AG04450 (cell line): ENCODE data around the gene DNAH6. TPM values are rescaled to one million over a fixed set of nuclear protein-coding genes. Genes with fewer than 3 reads are reported as not detected.

Experiments used
- CTCF ChIA-PET: fragments of 300-600, 350-600 bp; formaldehyde crosslinking; extraction: SDS; loops from one replicate; lab custom pipeline; 2022; ENCODE audit warnings: antibody characterized with exemption, inconsistent platforms; lab: Charles Lee
- POLR2A ChIA-PET: fragments of 350-600 bp; formaldehyde crosslinking; extraction: SDS; loops from one replicate; lab custom pipeline; 2021; ENCODE audit warnings: antibody characterized with exemption, inconsistent platforms; lab: Yijun Ruan, JAX
- DNase-seq: peaks from one replicate; pipeline ENCODE4 v3.0.0-alpha.2; 2011; ENCODE audit warnings: low read depth, low spot score
- H3K27ac ChIP-seq: one replicate; pipeline ENCODE4 v1.5.1; 2012; ENCODE audit warnings: low read depth, low read length, control low read depth
- H3K27me3 ChIP-seq: one replicate; pipeline ENCODE4 v1.6.0; 2012; ENCODE audit warnings: low read length; ENCODE audit not compliant: control insufficient read depth, insufficient read depth
- H3K4me3 ChIP-seq: 2 replicates; pipeline ENCODE4 v1.5.1; 2011; ENCODE audit warnings: mild to moderate bottlenecking, low read depth, low read length, control low read depth
- H3K9me3 ChIP-seq: 2 replicates; pipeline ENCODE4 v1.5.1; 2012; ENCODE audit warnings: low read length; ENCODE audit not compliant: control insufficient read depth, insufficient read depth
- CTCF ChIP-seq: IDR thresholded peaks from 2 replicates; pipeline ENCODE4 v1.5.1; 2011; ENCODE audit warnings: low read depth, low read length, control low read depth, inconsistent platforms
- polyA plus RNA-seq: library from polyadenylated mRNA; depleted of rRNA; stranded (reverse); fragments of >200 nt; gene quantifications from 2 replicates; pipeline ENCODE4 v1.2.3, GENCODE V29; 2011

DNAH6 gene
- polyA plus RNA-seq, 1 experiment: 0.02 TPM

DNA sequence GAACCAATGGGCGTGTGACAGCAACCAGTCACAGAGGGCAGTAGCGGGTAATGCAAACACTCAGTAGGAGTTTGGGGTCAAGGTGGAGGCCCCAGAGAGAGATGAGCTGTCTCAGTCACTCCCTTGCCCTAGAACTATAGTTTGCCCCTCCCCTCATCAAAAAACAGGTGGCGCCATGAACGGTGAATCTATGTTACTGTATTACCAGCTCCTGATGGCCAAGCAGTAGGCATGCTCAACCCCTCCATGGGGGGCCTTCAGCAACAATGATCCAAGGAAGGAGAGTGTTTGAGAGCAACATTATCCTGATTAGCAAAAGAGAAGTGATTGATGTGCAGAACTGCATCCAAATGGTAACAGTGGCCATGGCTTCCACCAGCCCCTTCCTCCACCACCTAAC, 334.2 kb downstream of the DNAH6 start:
- ChIA-PET POLR2A (no interaction called here), CTCF (interaction anchor here (1.4 kb wide), 1 partner anchor 32 kb away, joined by 4 read pairs; no protein-coding TSS in a partner anchor)
- Histone ChIP-seq H3K27me3 (no peaks in the 10 kb centered on the region), H3K9me3 (no peaks in the 10 kb centered on the region; the same call in 1 of the 2 replicates), H3K4me3 (no peak overlapping the region), H3K27ac (no peak overlapping the region)
- no peak for TF ChIP-seq CTCF
- no peak for DNase-seq

DNA sequence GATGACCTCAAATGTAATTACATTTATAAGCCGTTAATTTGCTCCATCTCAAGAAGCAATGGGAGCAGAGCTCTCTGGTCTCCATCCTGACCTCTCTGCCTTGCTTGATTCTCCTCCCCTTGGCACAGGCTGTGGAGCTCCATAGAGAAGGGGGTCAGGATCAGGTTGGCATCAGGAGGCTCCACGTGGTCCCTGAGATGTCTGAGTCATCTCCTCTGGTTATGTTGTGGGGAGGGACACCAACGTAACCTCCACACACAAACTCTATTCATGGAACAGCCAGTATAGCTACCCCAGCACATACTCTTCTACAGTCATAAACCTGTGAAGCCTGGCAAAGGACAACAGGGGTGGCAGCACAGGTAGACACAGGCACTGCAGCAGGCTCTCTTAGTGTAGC, 335.6 kb downstream of the DNAH6 start:
- H3K27me3 ChIP-seq: no peaks in the 10 kb centered on the region
- no peak overlapping the region for H3K27ac ChIP-seq
- no peak for DNase-seq
- H3K4me3 ChIP-seq: no peak overlapping the region
- POLR2A ChIA-PET: no interaction called here
- H3K9me3 ChIP-seq: no peaks in the 10 kb centered on the region; the same call in 1 of the 2 replicates
- CTCF ChIA-PET: no interaction called here
- TF ChIP-seq CTCF: no peak

DNA sequence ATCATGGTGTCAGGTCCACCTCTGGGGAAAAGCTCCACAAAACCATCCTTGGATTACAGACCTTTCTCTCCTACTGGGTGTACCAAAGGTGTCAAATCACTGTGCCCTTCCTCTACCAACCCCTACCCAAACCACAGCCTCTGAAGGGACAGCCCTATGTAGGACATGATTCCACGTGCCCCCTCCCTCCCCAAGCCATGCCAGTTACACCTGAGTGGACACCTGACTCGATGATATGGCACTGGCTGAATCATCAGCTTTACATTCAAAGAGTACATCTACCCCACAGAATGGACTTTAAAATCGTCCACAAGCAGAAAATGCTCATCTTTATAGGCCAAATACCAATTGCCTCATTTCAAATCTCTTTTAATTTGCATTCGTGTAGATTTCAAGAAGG, 338.6 kb downstream of the DNAH6 start:
- H3K27ac ChIP-seq: no peak overlapping the region
- CTCF ChIA-PET: no interaction called here
- no peak overlapping the region for H3K4me3 ChIP-seq
- no peak for TF ChIP-seq CTCF
- DNase-seq: no peak
- POLR2A ChIA-PET: interaction anchor here (0.6 kb wide), 1 partner anchor 13 kb away, joined by 4 read pairs; no protein-coding TSS in a partner anchor
- H3K27me3 ChIP-seq: no peaks in the 10 kb centered on the region
- no peaks in the 10 kb centered on the region; the same call in 1 of the 2 replicates for H3K9me3 ChIP-seq

- POLR2A ChIA-PET: interaction anchor here (0.6 kb wide), 1 partner anchor 13 kb away, joined by 4 read pairs; no protein-coding TSS in a partner anchor
Observed at GRCh38 chr2:84855731-84856130, 339.4 kb downstream of the DNAH6 start.

More at GRCh38 chr2:84855731-84856130, 339.4 kb downstream of the DNAH6 start:
- CTCF ChIA-PET: no interaction called here
- H3K9me3 ChIP-seq: no peaks in the 10 kb centered on the region; the same call in 1 of the 2 replicates
- H3K4me3 ChIP-seq: no peak overlapping the region
- no peaks in the 10 kb centered on the region for H3K27me3 ChIP-seq
- no peak for TF ChIP-seq CTCF
- H3K27ac ChIP-seq: no peak overlapping the region
- no peak for DNase-seq
